Fibroblast of skin of right biceps (primary cell): Measurements from ENCODE around the gene MIER1.
"Not testable (repeated sequence)": the region's sequence is repeated elsewhere in the genome, so short reads cannot be mapped to it uniquely, and the experiment has no call there.

Experiments used
- DNase-seq: peaks from one replicate; pipeline ENCODE4 v3.0.0-alpha.2; 2013

Gene MIER1

DNA sequence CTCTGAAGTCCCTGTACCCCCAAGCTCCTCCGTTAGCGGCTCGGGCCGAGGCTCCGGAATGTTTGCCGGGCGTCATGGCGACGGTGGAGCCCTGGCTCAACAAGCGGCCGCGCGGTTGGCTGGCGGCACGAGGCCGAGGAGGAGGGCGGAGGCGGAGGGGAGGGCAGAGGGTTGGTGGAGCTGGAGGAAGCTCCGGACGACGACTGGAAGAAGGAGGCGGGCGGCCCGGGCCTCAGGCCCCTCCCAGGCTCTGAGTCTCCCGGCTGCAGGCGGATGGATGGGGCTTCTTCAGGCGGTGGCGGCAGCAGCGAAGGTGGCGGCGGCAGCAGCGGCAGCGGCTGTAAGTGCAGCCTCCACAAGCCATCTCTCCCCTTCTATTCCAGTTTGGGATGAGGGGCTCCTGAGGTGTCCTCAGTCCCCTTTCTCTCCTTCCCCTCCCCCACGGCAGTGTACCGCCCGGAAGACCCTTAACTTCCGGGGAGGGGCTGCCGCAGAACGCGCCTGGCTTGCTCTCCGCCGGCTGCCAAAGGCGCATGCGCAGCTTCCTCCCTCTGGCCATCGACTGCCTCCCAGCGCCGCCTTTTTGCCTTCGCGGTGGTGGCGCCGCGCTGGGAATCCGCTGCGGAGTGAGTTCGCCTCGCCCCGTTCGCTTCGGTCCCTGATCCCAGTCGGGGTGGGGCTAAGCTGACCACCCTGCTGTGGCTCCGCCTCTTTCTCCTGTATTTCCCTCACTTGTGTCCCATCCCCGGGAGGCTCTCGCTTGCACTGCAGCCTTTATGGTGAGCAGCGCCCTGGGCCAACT is at the start of gene MIER1, which contains the start of gene DNAI4:
TSS of gene MIER1 (plus strand) at position 235 of the 802 bp plus-strand sequence. CDS start at position 274, 39 bp downstream.
TSS of gene DNAI4 (minus strand) at position 101 of the 802 bp plus-strand sequence. CDS start at position 76, 25 bp downstream.
- peak; percentile 99 for DNase-seq

DNA sequence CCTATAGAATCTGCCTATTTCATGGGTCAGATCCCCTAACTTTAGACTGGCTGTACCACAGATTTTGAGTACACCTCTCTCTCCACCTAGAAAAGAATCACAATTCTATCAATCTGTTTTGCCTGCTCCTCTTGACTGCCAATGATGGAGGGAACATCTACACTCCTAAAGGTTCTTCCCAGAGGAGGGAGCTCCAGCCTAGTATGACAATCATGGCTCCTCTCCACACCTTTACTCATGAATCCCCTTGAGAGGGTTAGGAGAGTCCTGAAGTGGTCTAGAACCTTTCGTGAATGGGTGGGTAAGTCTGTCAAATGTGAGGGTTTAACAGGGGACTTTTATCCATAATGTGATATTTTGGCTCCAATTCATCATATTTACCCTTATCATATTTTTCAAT is 48.1 kb upstream of the MIER1 start:
- DNase-seq: no peak

- no peak for DNase-seq
Observed at GRCh38 chr1:66889030-66889429, 35.8 kb upstream of the MIER1 start.

GRCh38 chr1:66890621-66891020 is 34.2 kb upstream of the MIER1 start:
- no peak for DNase-seq

DNA sequence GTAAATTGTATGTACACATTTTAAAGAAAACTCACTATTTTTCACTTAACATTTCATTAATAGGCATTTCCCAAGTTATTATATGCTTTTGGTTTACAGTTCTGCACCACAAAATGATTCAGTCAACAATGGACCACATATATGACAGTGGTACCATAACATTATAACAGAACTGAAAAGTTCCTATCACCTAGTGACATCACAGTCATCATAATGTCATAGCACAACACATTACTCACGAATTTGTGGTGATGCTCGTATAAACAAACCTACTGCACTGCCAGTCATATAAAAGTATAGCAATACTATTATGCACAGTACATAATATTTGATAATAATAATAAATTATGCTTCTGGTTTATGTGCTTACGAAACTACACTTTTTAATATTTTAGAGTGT is 31.1 kb upstream of the MIER1 start:
- no peak for DNase-seq

- DNase-seq: not testable (repeated sequence)
Observed at GRCh38 chr1:66915203-66915602, 9.6 kb upstream of the MIER1 start.

- no peak for DNase-seq
Observed at GRCh38 chr1:66916320-66916719, 8.5 kb upstream of the MIER1 start.

GRCh38 chr1:66917476-66917875 is 7.3 kb upstream of the MIER1 start:
- no peak for DNase-seq

DNA sequence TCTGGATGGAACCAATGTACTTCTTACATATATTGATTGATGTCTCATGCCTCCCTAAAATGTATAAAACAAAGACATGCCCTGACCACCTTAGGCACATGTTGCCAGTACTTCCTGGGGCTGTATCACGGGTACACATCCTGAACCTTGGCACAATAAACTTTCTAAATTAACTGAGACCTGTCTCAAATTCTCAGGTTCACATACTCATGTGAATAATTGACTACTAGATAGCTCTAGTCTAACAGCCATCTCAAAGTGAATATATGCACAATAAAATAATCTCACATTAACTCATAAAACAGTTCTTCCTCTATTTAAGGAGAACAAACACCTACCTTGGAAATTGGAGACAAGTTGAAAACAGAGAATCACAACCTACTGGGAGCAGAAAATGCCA is 5.7 kb upstream of the MIER1 start:
- no peak for DNase-seq

GRCh38 chr1:66919828-66920227 is 5.0 kb upstream of the MIER1 start:
- no peak for DNase-seq

DNA sequence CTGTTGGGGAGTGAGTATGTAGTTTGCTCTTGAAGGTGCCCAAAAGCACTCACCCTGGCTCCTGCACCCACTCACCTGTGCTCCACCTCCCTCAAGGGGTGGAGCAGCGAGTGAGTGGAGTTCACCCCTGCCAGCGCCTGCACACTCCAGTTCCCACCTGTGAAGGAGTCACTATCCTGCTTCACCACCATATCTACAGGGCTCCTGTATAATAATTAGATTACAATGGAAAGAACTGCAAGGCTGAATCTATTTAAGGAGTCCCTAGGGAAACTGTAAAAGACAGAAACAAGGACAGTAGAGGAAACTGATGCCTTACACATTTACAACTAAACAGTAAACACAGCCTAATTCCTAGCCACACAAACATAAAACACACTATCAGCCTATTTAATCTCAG is 4.2 kb upstream of the MIER1 start:
- no peak for DNase-seq

- DNase-seq: no peak
Observed at GRCh38 chr1:66925558-66925910, 744 bp downstream of the MIER1 start.

DNA sequence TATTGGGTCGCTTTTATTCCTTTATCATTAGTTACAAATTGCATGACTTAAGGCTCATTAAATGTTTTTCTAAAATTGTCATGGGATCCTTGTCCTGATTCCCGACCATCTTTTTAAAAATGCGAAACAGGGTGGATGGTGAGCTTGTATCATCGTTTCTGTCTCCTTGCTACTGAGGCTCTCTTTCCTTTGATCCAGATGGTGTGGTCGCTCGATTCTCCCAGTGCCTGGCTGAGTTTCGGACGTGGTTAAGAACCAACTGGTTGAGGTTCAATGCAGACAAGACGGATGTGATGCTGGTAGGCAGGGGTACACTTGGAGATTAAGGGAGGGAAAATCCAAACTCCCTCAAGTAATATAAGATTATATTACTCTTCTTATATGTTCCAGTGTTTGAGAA is 1.2 kb downstream of the MIER1 start:
- DNase-seq: no peak

DNA sequence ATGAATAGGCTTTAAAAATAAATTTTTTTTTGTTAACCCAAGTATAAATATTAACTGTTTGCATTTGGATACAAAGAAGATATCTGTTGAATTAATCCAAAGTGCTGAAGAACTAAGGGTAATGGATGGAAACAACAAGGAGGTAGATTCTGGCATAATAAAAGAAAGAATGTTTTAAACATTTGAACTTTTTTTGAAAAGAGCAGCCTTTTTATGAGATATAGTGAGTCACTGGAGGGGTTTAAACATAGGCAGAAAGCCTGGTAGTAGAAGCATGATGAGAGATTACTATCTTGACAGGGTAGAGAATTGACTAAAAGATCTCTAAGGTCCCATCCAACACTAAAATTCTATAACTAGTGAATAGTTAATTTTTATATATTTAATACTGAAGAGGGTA is 2.7 kb downstream of the MIER1 start:
- no peak for DNase-seq

- no peak for DNase-seq
Observed at GRCh38 chr1:66929146-66929688, 4.4 kb downstream of the MIER1 start.

- no peak for DNase-seq
Observed at GRCh38 chr1:66929691-66929998, 4.9 kb downstream of the MIER1 start.

- DNase-seq: peak; percentile 96
Observed at GRCh38 chr1:66929999-66930822, 5.4 kb downstream of the MIER1 start.

- DNase-seq: no peak
Observed at GRCh38 chr1:66930823-66931174, 6.0 kb downstream of the MIER1 start.

DNA sequence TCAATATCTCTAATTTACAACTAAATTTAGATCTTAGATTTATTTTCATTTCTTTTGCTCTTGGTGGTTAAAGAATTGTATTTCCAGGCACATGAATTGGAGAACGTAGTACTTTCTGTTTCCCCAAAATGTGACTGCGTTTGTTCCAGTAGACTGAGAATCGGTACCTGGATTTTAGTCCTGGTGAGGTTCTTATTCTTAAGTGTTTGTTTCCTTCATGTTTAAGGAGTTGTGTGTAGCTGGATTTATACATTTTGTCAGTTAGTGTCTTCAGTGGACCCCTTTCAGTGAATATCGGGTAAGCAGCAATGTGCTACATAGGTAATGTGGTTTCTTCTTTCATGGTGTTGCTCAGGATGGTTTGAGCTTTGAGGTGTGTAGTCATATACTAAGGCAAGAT is 6.8 kb downstream of the MIER1 start:
- no peak for DNase-seq

- no peak for DNase-seq
Observed at GRCh38 chr1:66932291-66932690, 7.5 kb downstream of the MIER1 start.

DNA sequence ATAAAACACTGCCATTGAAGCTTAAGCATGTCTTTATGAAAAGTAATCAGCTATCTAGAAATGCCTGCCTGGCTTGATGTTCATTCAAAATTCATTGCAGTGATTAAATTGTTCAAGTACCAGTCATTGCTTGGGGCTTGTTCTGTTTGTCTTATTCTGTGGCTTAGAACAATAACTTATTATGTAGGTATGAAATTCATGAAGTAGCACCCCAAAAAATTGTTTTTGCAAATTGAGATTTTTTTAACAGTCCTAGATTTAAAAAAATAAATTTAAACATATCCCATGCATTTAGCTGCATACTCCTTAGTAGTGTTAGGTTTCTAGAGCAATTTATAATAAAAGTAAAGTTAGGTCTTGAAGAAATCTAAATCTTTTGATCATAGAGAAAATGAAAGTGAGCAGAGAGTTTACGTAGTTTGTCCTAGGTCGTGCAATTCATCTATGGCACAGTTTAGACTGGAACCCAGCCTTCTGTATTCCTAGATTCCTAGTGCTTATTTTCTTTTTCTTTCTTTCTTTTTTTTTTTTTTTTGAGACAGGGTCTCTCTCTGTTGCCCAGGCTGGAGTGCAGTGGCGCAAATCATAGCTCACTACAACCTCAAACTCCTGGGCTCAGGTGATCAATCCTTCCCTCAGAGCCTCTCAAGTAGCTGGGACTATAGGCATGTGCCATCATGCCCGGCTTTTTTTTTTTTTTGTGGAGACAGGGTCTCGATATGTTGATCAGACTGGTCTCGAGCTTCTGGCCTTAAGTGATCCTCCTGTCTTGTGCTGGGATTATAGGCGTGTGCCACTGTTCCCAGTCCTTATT is 9.3 kb downstream of the MIER1 start:
- DNase-seq: no peak

- no peak for DNase-seq
Observed at GRCh38 chr1:66937529-66938234, 12.9 kb downstream of the MIER1 start.

GRCh38 chr1:66938613-66939012 is 13.8 kb downstream of the MIER1 start:
- peak; percentile 69 for DNase-seq
